Gastrocnemius medialis (tissue), 4 donors: ENCODE measurements around the gene GALNT2.

Source experiments
- POLR2A ChIP-seq, 2 donors: fragments of 450-650 bp; IDR thresholded peaks; one replicate each; pipeline ENCODE4 v1.6.1; 2017; ENCODE audit warnings: antibody characterized with exemption in 2 of 2, mild to moderate bottlenecking in 2 of 2, moderate library complexity in 2 of 2
- TF ChIP-seq, protein P1 (sequence below), 5 experiments: fragments of 450-650 bp in 3 of 5; fragments of 200-600 bp in 2 of 5; sonication (generic) in 2 of 5; IDR thresholded peaks in 4 of 5; conservative IDR thresholded peaks in 1 of 5; 1 replicate in 4 of 5; 2 replicates in 1 of 5; pipeline ENCODE4 v1.5.1; 2016 to 2019; ENCODE audit warnings: antibody characterized with exemption in 5 of 5, mild to moderate bottlenecking in 3 of 5, moderate library complexity in 3 of 5

DNA sequence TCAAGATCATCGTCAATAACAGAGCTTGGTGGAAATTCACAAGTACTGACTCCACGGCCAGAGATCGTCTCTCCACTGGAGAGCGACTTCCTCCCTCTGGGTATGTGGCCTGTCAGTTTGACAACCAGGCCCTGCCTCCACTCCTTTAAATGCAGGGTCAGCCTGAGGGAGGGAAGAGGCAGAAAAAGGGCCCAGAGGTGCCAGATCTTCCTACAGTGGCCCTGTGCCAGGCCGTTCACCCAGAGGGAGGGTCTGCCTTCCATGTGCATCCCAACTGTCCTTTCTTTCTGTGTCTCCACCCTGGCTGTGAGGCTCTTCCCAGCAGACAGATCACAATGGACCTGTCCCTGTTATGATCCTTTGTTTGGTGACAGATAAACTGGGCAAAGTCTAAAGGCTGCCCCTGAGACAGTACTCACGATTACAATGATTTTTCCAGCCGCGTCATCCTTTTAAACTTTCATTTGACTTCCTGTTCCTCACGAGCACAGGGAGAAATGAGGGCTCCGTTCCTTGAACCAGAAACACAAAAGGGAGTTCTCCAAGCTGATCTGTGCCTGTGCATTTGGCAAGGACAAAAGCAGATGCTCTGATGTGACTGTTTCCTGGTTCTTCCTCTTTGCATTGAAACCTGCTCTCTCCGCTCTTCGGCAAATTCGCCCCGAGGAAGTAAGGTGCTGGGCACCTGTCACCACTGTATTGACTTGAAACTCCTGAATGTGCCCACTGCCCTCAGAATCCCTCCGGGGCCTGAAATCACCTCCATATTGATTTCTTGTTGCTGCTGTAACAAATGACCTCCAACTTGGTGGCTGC is 232.4 kb downstream of the GALNT2 start:
- TF ChIP-seq, protein P1, sequence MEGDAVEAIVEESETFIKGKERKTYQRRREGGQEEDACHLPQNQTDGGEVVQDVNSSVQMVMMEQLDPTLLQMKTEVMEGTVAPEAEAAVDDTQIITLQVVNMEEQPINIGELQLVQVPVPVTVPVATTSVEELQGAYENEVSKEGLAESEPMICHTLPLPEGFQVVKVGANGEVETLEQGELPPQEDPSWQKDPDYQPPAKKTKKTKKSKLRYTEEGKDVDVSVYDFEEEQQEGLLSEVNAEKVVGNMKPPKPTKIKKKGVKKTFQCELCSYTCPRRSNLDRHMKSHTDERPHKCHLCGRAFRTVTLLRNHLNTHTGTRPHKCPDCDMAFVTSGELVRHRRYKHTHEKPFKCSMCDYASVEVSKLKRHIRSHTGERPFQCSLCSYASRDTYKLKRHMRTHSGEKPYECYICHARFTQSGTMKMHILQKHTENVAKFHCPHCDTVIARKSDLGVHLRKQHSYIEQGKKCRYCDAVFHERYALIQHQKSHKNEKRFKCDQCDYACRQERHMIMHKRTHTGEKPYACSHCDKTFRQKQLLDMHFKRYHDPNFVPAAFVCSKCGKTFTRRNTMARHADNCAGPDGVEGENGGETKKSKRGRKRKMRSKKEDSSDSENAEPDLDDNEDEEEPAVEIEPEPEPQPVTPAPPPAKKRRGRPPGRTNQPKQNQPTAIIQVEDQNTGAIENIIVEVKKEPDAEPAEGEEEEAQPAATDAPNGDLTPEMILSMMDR (IDR thresholded peaks at IDR 0.05 in 4 of 5, conservative IDR thresholded peaks at IDR 0.05 in 1 of 5) = no peak
- TF ChIP-seq POLR2A (IDR thresholded peaks at IDR 0.05) = no peak
